DLD1 (cell line): ENCODE results near the gene LYPD8.

Experiments used
- in situ Hi-C: cut with HindIII; loops from 2 replicates; pipeline ENCODE4 v1.10.0; 2017; ENCODE audit warnings: low sequenced_read_pairs

LYPD8 gene

DNA sequence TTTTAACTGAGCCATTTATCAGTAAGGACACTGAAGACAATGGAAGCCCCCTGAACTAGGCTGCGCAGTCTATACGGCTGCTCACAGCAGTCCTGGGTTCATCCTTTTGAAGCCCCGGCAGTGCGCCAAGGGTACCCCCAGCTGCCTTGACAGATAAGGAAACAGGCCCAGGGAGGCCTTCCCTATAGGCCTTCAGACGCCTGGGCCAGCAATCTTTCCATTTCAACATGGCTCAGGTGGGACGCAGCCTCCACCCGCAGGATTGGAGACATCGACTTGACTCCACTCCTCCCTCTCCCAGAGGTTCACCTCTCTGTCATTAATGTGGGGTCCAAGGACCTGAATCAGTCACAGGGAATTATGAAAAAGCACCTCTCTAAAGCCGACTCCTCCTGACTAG is 2.8 kb upstream of the LYPD8 start:
- in situ Hi-C loops = no loop called here

- in situ Hi-C loops = no loop called here
Observed at GRCh38 chr1:248757784-248758195, 2.2 kb upstream of the LYPD8 start.

GRCh38 chr1:248756636-248757035 is 1.1 kb upstream of the LYPD8 start:
- in situ Hi-C loops = no loop called here

- in situ Hi-C loops = no loop called here
Observed at GRCh38 chr1:248756151-248756550, 592 bp upstream of the LYPD8 start.

DNA sequence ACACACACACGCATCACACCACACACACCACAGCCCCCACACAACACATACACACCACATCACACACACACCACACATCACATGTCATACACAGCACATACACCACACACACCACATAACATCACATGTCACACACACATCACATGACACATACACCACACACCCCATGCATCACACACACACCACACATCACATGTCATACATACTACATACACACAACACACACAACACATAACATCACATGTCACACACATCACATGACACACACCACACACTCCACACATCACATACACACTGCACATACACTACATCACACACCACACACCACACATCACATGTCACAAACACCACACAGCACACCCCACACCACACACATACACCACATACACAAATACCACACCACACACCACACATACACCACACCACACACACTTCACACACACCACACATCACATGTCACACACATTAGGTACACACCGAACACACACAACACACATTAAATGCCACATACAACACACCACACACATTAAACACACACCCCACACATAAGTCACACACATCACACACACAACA is 1.8 kb downstream of the LYPD8 start:
- in situ Hi-C loops = no loop called here

- in situ Hi-C loops = no loop called here
Observed at GRCh38 chr1:248753029-248753594, 2.4 kb downstream of the LYPD8 start.

DNA sequence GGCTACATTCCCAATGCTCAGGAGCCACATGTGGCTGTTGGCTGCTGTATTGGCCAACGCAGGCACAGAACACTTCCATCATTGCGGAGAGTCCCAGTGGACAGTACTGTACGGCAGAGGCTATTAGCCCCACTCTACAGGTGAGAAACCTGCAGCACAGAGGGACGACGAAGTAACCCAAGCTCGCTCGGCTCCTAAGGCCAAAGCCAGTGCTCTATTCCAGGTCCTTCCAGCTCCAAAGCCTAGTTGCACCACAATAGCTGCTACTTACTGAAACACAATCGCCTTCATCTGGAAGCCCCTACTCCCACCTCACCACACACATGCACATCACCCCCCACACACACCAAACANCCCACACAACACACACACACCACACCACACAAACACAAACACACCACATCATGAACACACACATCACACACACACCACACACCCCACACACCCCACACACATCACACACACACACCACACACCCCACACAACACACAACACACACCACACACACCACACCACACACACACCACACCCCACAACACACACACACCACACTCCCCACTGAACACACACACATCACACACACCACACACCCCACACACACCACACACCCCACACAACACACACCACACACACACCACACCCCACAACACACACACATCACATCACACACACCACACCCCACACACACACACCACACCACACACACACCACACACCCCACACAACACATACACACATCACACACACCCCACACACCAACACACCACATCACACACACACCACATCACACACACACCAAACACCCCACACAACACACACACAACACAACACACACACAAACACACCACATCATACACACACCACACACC is 3.2 kb downstream of the LYPD8 start:
- in situ Hi-C loops = no loop called here

DNA sequence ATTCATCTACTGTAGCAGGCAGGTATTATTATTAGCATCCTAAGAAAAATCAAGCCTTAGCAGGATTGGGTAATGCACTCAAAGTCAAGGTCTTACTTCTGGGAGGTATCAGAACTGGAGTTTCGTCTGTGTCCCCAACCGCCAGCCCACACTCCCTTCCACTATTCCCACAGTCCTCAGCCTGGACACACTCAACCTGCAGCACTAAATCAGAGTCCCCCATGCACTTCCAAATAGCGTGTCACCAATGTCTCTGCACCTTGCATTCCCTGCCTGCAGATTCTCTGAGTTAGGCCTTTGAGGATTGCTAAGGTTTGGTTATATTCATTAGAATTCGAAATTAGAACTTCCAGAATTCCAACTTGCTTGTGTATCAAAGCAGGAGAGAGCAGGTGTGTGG is 3.9 kb downstream of the LYPD8 start:
- in situ Hi-C loops = no loop called here

DNA sequence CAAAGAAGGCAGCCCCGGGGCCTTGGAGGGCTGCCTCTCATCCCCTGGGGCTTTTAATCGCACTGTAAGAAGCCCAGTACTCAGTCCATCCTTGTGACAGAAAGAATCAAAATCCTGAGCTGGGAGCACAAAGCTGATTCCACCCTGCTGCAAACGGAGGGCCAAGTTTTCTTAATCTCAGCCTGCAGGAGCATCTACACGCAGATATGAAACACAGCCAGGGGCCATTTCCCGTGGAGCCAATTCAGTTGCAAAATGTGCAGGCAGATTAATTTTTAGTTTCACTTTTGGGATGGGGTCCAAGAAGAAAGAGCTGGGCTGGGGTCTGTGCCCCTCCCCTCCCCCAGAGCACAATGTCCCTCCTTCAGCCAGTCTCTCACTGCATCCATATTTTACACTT is 4.4 kb downstream of the LYPD8 start:
- in situ Hi-C loops = no loop called here

DNA sequence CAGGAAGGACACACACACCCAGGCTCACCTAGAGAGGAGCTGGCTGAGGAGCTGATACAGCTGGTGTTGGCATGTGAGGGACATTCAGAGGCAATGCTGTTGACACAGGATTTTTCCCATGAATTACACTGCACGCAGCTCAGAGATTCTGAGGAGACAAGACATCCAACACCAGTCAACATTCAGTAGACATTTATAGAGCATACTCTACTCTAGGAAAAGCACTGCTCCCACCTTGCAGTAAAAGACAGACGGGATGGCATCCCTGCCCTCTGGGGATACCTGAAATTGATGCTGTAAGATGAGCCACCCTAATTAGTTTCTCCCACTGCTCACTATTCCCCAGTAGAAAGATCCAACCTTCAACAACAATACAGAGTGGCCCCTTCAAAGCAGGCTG is 5.1 kb downstream of the LYPD8 start:
- in situ Hi-C loops = no loop called here

DNA sequence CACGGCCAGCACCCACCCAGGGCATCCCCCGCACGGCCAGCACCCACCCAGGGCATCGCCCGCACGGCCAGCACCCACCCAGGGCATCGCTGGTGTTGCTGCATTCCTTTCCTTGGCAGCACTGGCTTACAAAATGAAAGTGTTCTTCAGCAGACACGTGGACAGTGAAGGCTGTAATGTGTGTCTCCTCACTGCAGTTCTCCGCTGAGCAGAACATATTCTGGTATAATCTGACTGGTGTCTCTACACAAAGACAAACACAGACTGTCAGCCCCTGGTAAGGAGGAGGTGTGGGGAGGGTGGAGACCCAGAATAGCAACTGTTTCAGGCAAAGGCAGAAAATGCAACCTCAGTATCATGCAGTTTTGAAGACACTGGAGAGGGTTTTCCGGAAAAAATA is 7.3 kb downstream of the LYPD8 start:
- in situ Hi-C loops = no loop called here

DNA sequence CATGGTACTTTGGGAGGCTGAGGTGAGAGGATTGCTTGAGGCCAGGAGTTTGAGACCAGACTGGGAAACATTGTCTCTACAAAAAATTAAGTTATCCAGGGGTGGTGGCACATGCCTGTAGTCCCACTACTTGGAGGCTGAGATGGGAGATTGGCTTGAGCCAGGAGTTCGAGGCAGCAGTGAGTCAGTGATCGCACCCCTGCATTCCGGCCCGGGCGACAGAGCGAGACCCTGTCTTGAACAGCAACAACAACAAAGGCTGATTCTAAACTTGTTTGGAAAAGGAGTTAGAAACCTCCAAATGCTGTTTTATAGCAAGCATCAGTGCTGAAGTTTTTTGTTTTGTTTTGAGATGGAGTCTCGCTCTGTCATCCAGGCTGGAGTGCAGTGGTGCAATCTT is 14.7 kb downstream of the LYPD8 start:
- in situ Hi-C loops = no loop called here

- in situ Hi-C loops = no loop called here
Observed at GRCh38 chr1:248739572-248740205, 15.9 kb downstream of the LYPD8 start.

- in situ Hi-C loops = no loop called here
Observed at GRCh38 chr1:248737457-248737856, 18.1 kb downstream of the LYPD8 start.

DNA sequence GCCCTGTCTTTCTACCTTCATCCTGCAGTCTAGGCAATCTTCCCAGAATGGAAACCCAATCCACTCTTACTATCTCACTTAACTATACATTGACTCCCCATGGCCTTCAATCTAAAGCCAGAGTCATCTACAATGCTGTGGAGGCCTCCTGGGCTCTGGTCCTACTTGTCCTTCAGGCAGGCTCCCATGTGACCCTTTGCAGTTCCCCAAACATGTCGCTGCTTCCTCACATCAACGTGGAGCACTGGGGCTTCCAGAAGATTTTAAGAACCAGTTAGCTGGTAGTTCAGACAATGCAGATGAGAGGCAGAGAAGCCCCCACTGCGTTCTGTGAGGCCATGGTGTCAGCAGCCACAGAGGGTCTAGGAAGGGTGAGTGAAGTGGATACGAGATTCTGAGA is 18.6 kb downstream of the LYPD8 start:
- in situ Hi-C loops = no loop called here

DNA sequence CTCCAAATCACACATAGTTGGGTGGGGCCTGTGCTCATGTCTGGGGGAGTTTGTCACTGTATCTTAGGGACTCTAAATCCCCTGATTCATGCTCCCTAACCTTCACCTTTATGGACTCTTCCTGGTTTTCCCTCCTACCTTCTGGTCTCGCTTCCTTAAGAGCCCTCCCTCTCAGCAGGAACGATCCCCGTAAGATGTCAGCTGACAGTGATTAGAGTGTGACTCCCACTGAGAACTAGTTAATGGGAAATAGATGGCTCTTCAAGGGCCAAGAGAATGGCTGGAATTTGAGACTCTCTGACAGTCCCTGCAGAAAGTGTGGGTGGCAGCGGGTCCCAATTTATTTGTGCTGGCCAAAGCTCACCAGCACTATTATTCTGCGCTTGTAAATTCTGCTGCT is 22.0 kb downstream of the LYPD8 start:
- in situ Hi-C loops = no loop called here

DNA sequence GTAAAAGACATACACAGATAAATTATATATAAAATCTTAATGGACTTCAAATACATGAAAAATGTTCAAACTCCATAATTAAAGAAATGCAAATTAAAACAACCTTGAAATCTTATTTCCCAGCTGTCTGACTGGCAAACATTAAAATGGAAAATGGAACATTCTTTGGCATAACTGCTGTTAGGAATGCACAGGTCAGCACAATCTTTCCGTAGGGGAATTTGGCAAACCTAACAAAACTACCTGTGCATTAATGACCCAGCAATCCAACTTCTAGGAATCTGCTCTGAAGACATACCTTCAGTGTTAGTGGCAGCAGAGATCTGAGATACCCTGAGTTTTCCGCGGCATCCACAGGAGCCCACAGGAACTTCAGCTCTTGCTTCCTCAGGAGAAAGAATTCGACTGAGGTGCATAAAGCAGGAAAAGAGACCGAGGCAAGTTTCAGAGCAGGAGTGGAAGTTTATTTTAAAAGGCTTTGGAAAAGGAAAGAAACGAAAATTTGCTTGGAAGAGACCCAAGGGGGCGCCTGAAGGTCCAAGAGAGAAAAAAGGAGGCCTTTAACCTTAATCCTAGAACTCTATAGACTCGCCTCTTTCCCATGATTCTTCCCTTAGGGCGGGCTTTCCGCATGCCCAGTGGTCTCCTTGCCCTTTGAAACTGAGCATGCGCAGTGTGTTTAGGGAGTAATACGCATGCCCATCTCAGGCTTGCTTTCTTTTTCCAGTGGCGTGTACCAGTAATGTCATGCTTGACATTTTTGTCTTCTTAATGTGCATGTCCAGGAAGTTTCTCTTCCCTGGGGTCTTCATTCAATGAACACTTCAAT is 24.8 kb downstream of the LYPD8 start:
- in situ Hi-C loops = no loop called here

- in situ Hi-C loops = no loop called here
Observed at GRCh38 chr1:248714248-248714647, 41.3 kb downstream of the LYPD8 start.

DNA sequence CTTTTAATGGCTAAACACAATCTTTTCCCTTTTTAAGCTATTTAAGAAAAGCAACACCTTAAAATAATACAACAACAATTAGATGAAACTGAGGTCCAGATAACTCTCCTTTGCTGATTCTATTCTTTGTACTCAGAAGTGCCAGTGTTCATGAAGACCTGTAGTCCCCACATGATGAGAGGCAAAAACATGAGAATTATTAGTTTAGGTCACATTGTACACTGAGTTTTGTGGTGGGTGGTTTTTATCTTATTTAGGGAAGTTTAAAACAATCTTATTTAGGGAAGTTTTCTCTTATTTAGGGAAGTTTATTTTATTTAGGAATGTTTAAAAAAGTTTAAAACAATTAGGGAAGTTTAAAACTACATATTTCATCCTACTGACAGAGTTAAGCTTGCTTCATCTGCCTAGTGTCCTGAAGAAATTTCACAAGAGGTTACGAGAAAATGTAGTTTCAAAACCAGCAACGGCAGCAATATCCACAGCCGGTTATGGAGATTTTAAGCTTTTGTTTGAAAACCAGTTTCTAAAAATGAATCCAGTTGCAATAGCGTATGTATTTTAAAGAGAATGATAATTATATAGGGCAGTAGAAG is 45.2 kb downstream of the LYPD8 start:
- in situ Hi-C loops = no loop called here

DNA sequence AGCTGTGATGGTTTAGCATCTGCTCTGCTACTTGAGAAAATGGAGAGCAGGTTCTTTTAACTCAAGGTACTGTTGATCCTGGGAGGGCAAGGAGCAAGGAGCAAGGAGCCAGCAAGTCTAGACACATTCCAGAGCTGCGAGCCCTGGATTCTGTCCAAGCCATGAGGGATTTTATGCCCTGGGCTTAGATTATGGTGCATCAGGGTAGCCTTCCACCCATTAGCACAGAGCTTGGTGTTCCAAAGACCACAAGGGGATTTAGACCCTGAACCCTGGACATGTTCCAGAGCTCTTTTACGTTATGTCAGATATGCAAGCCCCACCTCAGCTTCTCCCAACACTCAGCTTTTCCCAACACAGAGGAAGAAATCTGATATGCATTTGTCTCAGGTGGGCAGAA is 51.0 kb downstream of the LYPD8 start:
- in situ Hi-C loops = no loop called here

GRCh38 chr1:248703674-248704073 is 51.9 kb downstream of the LYPD8 start:
- in situ Hi-C loops = no loop called here
